GM10248 (cell line): ENCODE data around the gene OR10R2.

Experiments
- CTCF ChIA-PET: fragments of 300-600 bp; sonication (Branson Sonifier 250); formaldehyde crosslinking; extraction: SDS; loops from one replicate; lab custom pipeline; 2021; ENCODE audit warnings: antibody characterized with exemption; lab: Yijun Ruan, JAX
- POLR2A ChIA-PET: fragments of 350-650 bp; sonication (Branson Sonifier 250); formaldehyde crosslinking; extraction: SDS; loops from one replicate; lab custom pipeline; 2020; ENCODE audit warnings: antibody characterized with exemption; lab: Yijun Ruan, JAX
- DNase-seq: peaks from one replicate; pipeline ENCODE4 v3.0.0; 2012; ENCODE audit errors: extremely low spot score
- CTCF ChIP-seq: IDR thresholded peaks from 2 replicates; pipeline ENCODE4 v1.5.1; 2012; ENCODE audit warnings: mild to moderate bottlenecking, low read depth; ENCODE audit errors: extremely low read depth, missing control alignments, control extremely low read depth

The OR10R2 gene

DNA sequence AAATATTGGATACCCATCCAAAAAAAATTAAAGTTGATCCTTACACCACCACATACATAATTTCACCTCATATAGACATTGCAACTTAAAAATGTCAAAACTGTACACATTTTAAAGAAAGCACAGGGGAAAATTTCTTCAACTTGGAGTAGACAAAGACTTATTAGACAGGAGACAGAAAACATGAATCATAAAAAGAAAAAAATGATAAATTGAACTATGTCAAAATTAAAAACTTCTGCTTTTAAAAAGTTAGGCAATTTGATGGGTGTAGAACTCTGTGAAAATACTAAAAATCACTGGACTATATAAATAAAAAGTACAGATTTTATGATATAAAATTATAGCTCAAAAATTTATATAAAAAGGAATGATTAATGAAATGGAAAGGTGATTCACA is 14.8 kb upstream of the OR10R2 start:
- TF ChIP-seq CTCF, result no peak
- CTCF ChIA-PET, result interaction anchor here (1.0 kb wide), 1 partner anchor 10 kb away, joined by 3 read pairs; no protein-coding TSS in a partner anchor
- POLR2A ChIA-PET, result no interaction called here
- DNase-seq, result no peak

GRCh38 chr1:158458263-158458662 is 13.8 kb upstream of the OR10R2 start:
- ChIA-PET CTCF (no interaction called here), POLR2A (no interaction called here)
- no peak for DNase-seq
- no peak for TF ChIP-seq CTCF

- POLR2A ChIA-PET, result no interaction called here
- no peak for TF ChIP-seq CTCF
- no peak for DNase-seq
- CTCF ChIA-PET, result no interaction called here
These were observed 10.5 kb upstream of the OR10R2 start, which contains the start of gene OR10K1 for GRCh38 chr1:158461534-158461933. OR10K1 (plus strand) TSS chr1:158461834; CDS start chr1:158465562, 3,728 bp downstream.

DNA sequence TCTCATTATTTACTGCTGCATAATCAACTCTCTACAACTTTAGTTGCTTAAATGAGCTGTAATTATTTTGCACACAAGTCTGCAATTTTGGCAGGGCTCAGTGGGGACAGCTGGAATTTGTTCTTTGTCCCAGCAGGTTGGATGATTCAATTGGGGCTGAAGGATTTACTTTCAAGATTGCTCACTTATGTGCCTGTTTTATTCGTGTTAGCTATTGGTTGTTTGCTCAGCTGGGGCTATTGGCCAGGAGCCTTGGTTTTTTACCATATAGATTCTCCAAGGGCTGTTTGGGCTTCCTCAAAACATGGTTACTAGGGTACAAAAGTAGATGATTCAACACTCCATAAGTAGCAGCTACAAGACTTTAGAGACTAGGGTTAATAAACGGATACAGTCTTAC is 13.4 kb downstream of the OR10R2 start:
- CTCF ChIA-PET, result no interaction called here
- no peak for DNase-seq
- POLR2A ChIA-PET, result no interaction called here
- TF ChIP-seq CTCF, result no peak

- no peak for TF ChIP-seq CTCF
- no peak for DNase-seq
- ChIA-PET POLR2A (no interaction called here), CTCF (no interaction called here)
These were observed 19.3 kb downstream of the OR10R2 start for GRCh38 chr1:158491316-158491715.

DNA sequence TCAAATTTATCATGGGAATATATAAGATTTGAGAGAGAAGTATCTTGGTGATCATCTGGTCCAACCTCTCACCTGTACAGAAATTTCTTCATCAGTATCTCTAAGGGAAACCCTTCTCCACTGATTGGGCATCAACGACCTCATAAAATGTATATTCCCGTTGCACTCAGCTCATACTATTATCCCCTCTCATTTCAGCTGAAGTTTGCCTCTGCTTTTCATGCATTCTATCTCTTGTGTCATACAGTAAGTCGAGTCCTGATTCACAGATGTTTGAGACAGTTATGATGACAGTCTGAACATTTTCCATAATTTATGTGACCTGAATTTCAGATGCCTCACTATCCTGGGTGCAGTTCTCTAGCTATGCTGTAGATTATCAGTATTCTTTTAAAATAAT is 21.0 kb downstream of the OR10R2 start:
- no peak for TF ChIP-seq CTCF
- ChIA-PET CTCF (interaction anchor here (1.4 kb wide), 1 partner anchor 19 kb away, joined by 3 read pairs; no protein-coding TSS in a partner anchor), POLR2A (no interaction called here)
- DNase-seq, result no peak
